HG03571 (cell line): ENCODE data around the gene TIPIN.
"Not testable (repeated sequence)": the region's sequence is repeated elsewhere in the genome, so short reads cannot be mapped to it uniquely, and the experiment has no call there.

ENCODE experiments used
- ATAC-seq: cut with Tn5 transposase; IDR thresholded peaks from one replicate; pipeline ENCODE4 v1.9.1; 2021; ENCODE audit not compliant: unreplicated experiment

Gene TIPIN

GRCh38 chr15:66356359-66357236 lies at the start of gene TIPIN:
Gene TIPIN, minus strand, starts transcription at chr15:66356685. Its CDS starts 3,738 bp downstream, at chr15:66352947.
- peak; percentile 93 for ATAC-seq

- no peak for ATAC-seq
Measured at GRCh38 chr15:66405615-66406014, 49.1 kb upstream of the TIPIN start.

- no peak for ATAC-seq
Measured at GRCh38 chr15:66405007-66405406, 48.5 kb upstream of the TIPIN start.

- ATAC-seq = no peak
Measured at GRCh38 chr15:66404532-66404931, 48.0 kb upstream of the TIPIN start.

- no peak for ATAC-seq
Measured at GRCh38 chr15:66404122-66404521, 47.6 kb upstream of the TIPIN start.

- ATAC-seq = no peak
Measured at GRCh38 chr15:66403323-66403722, 46.8 kb upstream of the TIPIN start.

- no peak for ATAC-seq
Measured at GRCh38 chr15:66402761-66403284, 46.3 kb upstream of the TIPIN start.

- ATAC-seq = no peak
Measured at GRCh38 chr15:66401130-66402021, 44.9 kb upstream of the TIPIN start.

GRCh38 chr15:66400351-66400774 lies 43.9 kb upstream of the TIPIN start:
- no peak for ATAC-seq

GRCh38 chr15:66399276-66399675 lies 42.8 kb upstream of the TIPIN start:
- ATAC-seq = no peak

- ATAC-seq = no peak
Measured at GRCh38 chr15:66394915-66395314, 38.4 kb upstream of the TIPIN start.

- ATAC-seq = no peak
Measured at GRCh38 chr15:66394472-66394871, 38.0 kb upstream of the TIPIN start.

- not testable (repeated sequence) for ATAC-seq
Measured at GRCh38 chr15:66393037-66393436, 36.6 kb upstream of the TIPIN start.

- no peak for ATAC-seq
Measured at GRCh38 chr15:66390678-66391077, 34.2 kb upstream of the TIPIN start.

- ATAC-seq = no peak
Measured at GRCh38 chr15:66389859-66390381, 33.4 kb upstream of the TIPIN start.

GRCh38 chr15:66389098-66389858 lies 32.8 kb upstream of the TIPIN start:
- no peak for ATAC-seq

GRCh38 chr15:66388576-66388975 lies 32.1 kb upstream of the TIPIN start:
- ATAC-seq = no peak

GRCh38 chr15:66388043-66388363 lies 31.5 kb upstream of the TIPIN start:
- no peak for ATAC-seq

- ATAC-seq = peak; percentile 19
Measured at GRCh38 chr15:66387163-66388042, 30.9 kb upstream of the TIPIN start.
